ENCODE measurements around the gene TRIM64.
"Not testable (repeated sequence)": the region's sequence is repeated elsewhere in the genome, so short reads cannot be mapped to it uniquely, and the experiment has no call there.

The TRIM64 gene, protein sequence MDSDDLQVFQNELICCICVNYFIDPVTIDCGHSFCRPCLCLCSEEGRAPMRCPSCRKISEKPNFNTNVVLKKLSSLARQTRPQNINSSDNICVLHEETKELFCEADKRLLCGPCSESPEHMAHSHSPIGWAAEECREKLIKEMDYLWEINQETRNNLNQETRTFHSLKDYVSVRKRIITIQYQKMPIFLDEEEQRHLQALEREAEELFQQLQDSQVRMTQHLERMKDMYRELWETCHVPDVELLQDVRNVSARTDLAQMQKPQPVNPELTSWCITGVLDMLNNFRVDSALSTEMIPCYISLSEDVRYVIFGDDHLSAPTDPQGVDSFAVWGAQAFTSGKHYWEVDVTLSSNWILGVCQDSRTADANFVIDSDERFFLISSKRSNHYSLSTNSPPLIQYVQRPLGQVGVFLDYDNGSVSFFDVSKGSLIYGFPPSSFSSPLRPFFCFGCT

GRCh38 chr11:89965737-89966136 lies at the start of gene TRIM64:
Gene TRIM64, plus strand, starts transcription at chr11:89966037. Its CDS starts 2,467 bp downstream, at chr11:89968504.
- not testable (repeated sequence) for DNase-seq (ENCODE audit: low spot score)

GRCh38 chr11:89922195-89922660 lies 43.6 kb upstream of the TRIM64 start, which contains the start of gene TRIM49D1:
Gene TRIM49D1, minus strand, starts transcription at chr11:89922245. Its CDS starts 4,535 bp downstream, at chr11:89917710.
- no peak for DNase-seq (ENCODE audit: low spot score)

DNA sequence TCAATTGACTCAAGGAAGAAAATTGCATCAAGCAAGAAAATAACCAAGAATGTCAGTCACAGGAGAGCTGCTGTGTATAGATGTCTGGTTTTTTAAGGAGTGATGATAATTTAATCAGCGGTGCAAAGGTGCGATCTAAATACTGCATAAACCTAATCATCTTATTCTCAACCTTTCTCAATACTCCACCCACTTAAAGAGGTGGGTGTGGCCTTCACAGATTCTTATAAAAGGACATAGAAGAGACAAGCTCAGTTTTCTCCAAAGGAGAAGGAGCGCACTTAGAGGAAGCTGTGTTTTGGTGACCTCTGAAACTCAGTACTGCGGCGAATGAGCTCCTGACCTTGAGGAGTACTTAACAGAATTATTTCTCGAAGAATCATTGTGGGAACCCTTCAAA lies 42.1 kb upstream of the TRIM64 start, which contains the start of gene TRIM49D2:
TSS of gene TRIM49D2 (plus strand) at position 301 of the 400 bp plus-strand sequence. CDS start 2,698 bp downstream, outside the sequence.
- not testable (repeated sequence) for DNase-seq (ENCODE audit: low spot score)

- DNase-seq (ENCODE audit: low spot score), result not testable (repeated sequence)
These were observed 5.0 kb upstream of the TRIM64 start for GRCh38 chr11:89960833-89961232.

All from iPS-NIHi11 (cell line).